Measurements from ENCODE around the gene SPRING1. TPM values are rescaled to one million over a fixed set of nuclear protein-coding genes. Genes with fewer than 3 reads are reported as not detected.

The SPRING1 gene
- total and polyA plus RNA-seq, 2 of the 4 experiments (the other 2 are of a cell fraction): 12.4 to 14.0 TPM

GRCh38 chr12:116783525-116784237 is 45.8 kb upstream of the SPRING1 start:
- Histone ChIP-seq H2AK9ac (replicated peaks; ENCODE audit: low read depth, low read length, poor library complexity) (no peak overlapping the region), H4K5ac (ENCODE audit: low read depth, low read length) (no peak overlapping the region), H2BK5ac (ENCODE audit: low read depth, low read length, poor library complexity, severe bottlenecking) (no peak overlapping the region), H2BK20ac (ENCODE audit: low read depth, low read length) (no peak overlapping the region), H3K18ac (ENCODE audit: low read depth, low read length) (no peak overlapping the region), H3K23ac (ENCODE audit: low read depth, low read length) (no peak overlapping the region), H4K20me1 (ENCODE audit: insufficient read depth, low read length) (no peaks in the 10 kb centered on the region), H3K4me3 (ENCODE audit: insufficient read depth, low read depth, low read length) (no peak overlapping the region), H3K4me1 (ENCODE audit: control insufficient read depth, insufficient read depth, low read length) (no peaks in the 10 kb centered on the region), H3K9ac (ENCODE audit: low read depth, low read length) (no peak overlapping the region), H4K91ac (ENCODE audit: insufficient read depth, low read depth, low read length) (no peak overlapping the region), H3K36me3 (ENCODE audit: control insufficient read depth, insufficient read depth, low read length) (no peaks in the 10 kb centered on the region), H3K14ac (replicated peaks; ENCODE audit: low read depth, low read length) (no peak overlapping the region), H2AK5ac (ENCODE audit: low read depth, low read length) (no peak overlapping the region), H3K27ac (ENCODE audit: insufficient read depth, low read length) (no peak overlapping the region), H2AFZ (replicated peaks; ENCODE audit: low read length, poor library complexity) (no peak overlapping the region), H3K9me3 (ENCODE audit: control insufficient read depth, insufficient read depth, low read length) (no peaks in the 10 kb centered on the region), H3K4me2 (ENCODE audit: low read depth, low read length) (no peak overlapping the region), H2BK15ac (ENCODE audit: low read depth, low read length) (no peak overlapping the region), H3K9me1 (ENCODE audit: insufficient read depth, low read length) (no peaks in the 10 kb centered on the region; the same call in 1 of the 2 replicates), H3K27me3 (ENCODE audit: control insufficient read depth, insufficient read depth, low read length) (no peaks in the 10 kb centered on the region), H2BK120ac (ENCODE audit: low read depth, low read length) (no peak overlapping the region), H3K56ac (ENCODE audit: extremely low read depth, insufficient read depth, low read length) (no peak overlapping the region), H3K4ac (ENCODE audit: low read depth, low read length) (no peak overlapping the region), H4K8ac (ENCODE audit: low read depth in 2 of 2, low read length in 2 of 2) (no peak overlapping the region), H3K79me1 (ENCODE audit: low read depth in 1 of 2, low read length in 2 of 2) (no peaks in the 10 kb centered on the region)
- ChIA-PET POLR2A (ENCODE audit: unreplicated experiment) (interaction anchor here (0.5 kb wide), 1 partner anchor 242 kb away, joined by 6 read pairs; no protein-coding TSS in a partner anchor), CTCF (interaction anchor here (0.7 kb wide), 1 partner anchor 8 kb away, joined by 3 read pairs; no protein-coding TSS in a partner anchor)
- no peak for ATAC-seq (ENCODE audit: low read depth)
- 86% methylated on average over 5 of the region's 6 CpGs; no CpG with 5 or more reads in 1 of the 2 experiments for WGBS, 2 experiments (ENCODE audit: extremely low coverage in 2 of 2, insufficient read length in 1 of 2)
- in situ Hi-C loops (cut with MboI; ENCODE audit: low sequenced_read_pairs): no loop called here
- TF ChIP-seq RFX5 (IDR thresholded peaks at IDR 0.05; ENCODE audit: low read depth, low read length): no peak
- no peak for TF ChIP-seq USF2 (IDR thresholded peaks at IDR 0.05; ENCODE audit: low read depth, low read length)
- TF ChIP-seq RAD21 (IDR thresholded peaks at IDR 0.05; ENCODE audit: low read length): no peak
- TF ChIP-seq MAZ (IDR thresholded peaks at IDR 0.05; ENCODE audit: borderline replicate concordance, low read depth, low read length): no peak
- TF ChIP-seq BHLHE40 (IDR thresholded peaks at IDR 0.05; ENCODE audit: low read depth, low read length): no peak
- TF ChIP-seq RCOR1 (IDR thresholded peaks at IDR 0.05; ENCODE audit: insufficient replicate concordance, low read length): no peak
- TF ChIP-seq SMC3 (IDR thresholded peaks at IDR 0.05; ENCODE audit: low read depth, low read length): no peak
- TF ChIP-seq CHD1 (IDR thresholded peaks at IDR 0.05; ENCODE audit: low read depth, low read length): no peak
- TF ChIP-seq CEBPB (IDR thresholded peaks at IDR 0.05; ENCODE audit: low read depth, low read length): no peak
- no peak for TF ChIP-seq MXI1 (IDR thresholded peaks at IDR 0.05; ENCODE audit: borderline replicate concordance, low read depth, low read length)
- BruUV-seq (replicated peaks): no TSS peak
- intact Hi-C loops (cut with micrococcal nuclease): no loop called here
- dilution Hi-C loops (cut with HindIII; ENCODE audit: low sequenced_read_pairs, unreplicated experiment): no loop called here
- DNase-seq: no peak
